ENCODE data around the gene NAA10. TPM values are rescaled to one million over a fixed set of nuclear protein-coding genes. Genes with fewer than 3 reads are reported as not detected.

The NAA10 gene
- total and polyA plus RNA-seq, 2 of the 13 experiments (the other 11 are each of a cell fraction or from before 2014, with no cell fraction given), result 49.2 to 51.7 TPM

DNA sequence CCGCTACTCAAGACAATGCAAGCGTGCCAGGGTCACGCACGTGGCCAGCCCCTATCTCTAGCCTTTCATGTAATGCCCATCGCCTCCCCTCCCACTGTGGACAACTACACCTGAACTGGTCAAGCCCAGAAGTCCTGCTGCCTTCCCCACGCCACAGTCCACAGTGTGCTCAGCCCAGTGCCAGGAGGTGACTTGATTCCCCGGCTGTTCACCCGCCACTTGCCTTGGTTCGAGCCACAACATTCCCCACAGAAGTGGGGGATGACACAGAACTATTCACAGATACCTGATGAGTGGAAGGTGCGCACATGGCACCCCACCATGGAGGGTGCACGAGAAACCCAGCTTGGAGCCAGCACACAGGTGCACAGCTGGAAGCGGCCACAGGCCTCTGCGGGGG, 15.6 kb downstream of the NAA10 start (continued):
- TF ChIP-seq, protein P1, sequence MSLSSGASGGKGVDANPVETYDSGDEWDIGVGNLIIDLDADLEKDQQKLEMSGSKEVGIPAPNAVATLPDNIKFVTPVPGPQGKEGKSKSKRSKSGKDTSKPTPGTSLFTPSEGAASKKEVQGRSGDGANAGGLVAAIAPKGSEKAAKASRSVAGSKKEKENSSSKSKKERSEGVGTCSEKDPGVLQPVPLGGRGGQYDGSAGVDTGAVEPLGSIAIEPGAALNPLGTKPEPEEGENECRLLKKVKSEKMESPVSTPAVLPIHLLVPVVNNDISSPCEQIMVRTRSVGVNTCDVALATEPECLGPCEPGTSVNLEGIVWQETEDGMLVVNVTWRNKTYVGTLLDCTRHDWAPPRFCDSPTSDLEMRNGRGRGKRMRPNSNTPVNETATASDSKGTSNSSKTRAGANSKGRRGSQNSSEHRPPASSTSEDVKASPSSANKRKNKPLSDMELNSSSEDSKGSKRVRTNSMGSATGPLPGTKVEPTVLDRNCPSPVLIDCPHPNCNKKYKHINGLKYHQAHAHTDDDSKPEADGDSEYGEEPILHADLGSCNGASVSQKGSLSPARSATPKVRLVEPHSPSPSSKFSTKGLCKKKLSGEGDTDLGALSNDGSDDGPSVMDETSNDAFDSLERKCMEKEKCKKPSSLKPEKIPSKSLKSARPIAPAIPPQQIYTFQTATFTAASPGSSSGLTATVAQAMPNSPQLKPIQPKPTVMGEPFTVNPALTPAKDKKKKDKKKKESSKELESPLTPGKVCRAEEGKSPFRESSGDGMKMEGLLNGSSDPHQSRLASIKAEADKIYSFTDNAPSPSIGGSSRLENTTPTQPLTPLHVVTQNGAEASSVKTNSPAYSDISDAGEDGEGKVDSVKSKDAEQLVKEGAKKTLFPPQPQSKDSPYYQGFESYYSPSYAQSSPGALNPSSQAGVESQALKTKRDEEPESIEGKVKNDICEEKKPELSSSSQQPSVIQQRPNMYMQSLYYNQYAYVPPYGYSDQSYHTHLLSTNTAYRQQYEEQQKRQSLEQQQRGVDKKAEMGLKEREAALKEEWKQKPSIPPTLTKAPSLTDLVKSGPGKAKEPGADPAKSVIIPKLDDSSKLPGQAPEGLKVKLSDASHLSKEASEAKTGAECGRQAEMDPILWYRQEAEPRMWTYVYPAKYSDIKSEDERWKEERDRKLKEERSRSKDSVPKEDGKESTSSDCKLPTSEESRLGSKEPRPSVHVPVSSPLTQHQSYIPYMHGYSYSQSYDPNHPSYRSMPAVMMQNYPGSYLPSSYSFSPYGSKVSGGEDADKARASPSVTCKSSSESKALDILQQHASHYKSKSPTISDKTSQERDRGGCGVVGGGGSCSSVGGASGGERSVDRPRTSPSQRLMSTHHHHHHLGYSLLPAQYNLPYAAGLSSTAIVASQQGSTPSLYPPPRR (CRISPR knock-in tag; IDR thresholded peaks at IDR 0.05; ENCODE audit: borderline replicate concordance), result no peak
- no peak for TF ChIP-seq ZNF407 (CRISPR knock-in tag; IDR thresholded peaks at IDR 0.05; ENCODE audit: not compliant biosample characterization)
- TF ChIP-seq NBN (conservative IDR thresholded peaks at IDR 0.05), result no peak
- TF ChIP-seq SKI (IDR thresholded peaks at IDR 0.05; ENCODE audit: partially characterized antibody), result no peak
- TF ChIP-seq, protein P2, sequence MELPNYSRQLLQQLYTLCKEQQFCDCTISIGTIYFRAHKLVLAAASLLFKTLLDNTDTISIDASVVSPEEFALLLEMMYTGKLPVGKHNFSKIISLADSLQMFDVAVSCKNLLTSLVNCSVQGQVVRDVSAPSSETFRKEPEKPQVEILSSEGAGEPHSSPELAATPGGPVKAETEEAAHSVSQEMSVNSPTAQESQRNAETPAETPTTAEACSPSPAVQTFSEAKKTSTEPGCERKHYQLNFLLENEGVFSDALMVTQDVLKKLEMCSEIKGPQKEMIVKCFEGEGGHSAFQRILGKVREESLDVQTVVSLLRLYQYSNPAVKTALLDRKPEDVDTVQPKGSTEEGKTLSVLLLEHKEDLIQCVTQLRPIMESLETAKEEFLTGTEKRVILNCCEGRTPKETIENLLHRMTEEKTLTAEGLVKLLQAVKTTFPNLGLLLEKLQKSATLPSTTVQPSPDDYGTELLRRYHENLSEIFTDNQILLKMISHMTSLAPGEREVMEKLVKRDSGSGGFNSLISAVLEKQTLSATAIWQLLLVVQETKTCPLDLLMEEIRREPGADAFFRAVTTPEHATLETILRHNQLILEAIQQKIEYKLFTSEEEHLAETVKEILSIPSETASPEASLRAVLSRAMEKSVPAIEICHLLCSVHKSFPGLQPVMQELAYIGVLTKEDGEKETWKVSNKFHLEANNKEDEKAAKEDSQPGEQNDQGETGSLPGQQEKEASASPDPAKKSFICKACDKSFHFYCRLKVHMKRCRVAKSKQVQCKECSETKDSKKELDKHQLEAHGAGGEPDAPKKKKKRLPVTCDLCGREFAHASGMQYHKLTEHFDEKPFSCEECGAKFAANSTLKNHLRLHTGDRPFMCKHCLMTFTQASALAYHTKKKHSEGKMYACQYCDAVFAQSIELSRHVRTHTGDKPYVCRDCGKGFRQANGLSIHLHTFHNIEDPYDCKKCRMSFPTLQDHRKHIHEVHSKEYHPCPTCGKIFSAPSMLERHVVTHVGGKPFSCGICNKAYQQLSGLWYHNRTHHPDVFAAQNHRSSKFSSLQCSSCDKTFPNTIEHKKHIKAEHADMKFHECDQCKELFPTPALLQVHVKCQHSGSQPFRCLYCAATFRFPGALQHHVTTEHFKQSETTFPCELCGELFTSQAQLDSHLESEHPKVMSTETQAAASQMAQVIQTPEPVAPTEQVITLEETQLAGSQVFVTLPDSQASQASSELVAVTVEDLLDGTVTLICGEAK (IDR thresholded peaks at IDR 0.05), result no peak
- TF ChIP-seq, protein P2 (CRISPR knock-in tag; IDR thresholded peaks at IDR 0.05), result no peak
